Choroid plexus epithelial cell (primary cell): ENCODE results near the gene MRPL27.
A peak's percentile ranks its signal among the peaks of the same experiment; 100 is the strongest.
"Not testable (repeated sequence)": the region's sequence is repeated elsewhere in the genome, so short reads cannot be mapped to it uniquely, and the experiment has no call there.

ENCODE experiments used
- DNase-seq: peaks from one replicate; pipeline ENCODE4 v3.0.0-alpha.2; 2010; ENCODE audit warnings: low read depth
- H3K4me3 ChIP-seq: 2 replicates; pipeline ENCODE4 v1.5.1; 2011; ENCODE audit warnings: low read depth, mild to moderate bottlenecking, control low read depth, low read length, moderate library complexity
- TF ChIP-seq, protein P1 (sequence below): conservative IDR thresholded peaks from 2 replicates; pipeline ENCODE4 v1.5.1; 2011; ENCODE audit warnings: low read depth, mild to moderate bottlenecking, control low read depth, inconsistent platforms, low read length, moderate library complexity

The MRPL27 gene

DNA sequence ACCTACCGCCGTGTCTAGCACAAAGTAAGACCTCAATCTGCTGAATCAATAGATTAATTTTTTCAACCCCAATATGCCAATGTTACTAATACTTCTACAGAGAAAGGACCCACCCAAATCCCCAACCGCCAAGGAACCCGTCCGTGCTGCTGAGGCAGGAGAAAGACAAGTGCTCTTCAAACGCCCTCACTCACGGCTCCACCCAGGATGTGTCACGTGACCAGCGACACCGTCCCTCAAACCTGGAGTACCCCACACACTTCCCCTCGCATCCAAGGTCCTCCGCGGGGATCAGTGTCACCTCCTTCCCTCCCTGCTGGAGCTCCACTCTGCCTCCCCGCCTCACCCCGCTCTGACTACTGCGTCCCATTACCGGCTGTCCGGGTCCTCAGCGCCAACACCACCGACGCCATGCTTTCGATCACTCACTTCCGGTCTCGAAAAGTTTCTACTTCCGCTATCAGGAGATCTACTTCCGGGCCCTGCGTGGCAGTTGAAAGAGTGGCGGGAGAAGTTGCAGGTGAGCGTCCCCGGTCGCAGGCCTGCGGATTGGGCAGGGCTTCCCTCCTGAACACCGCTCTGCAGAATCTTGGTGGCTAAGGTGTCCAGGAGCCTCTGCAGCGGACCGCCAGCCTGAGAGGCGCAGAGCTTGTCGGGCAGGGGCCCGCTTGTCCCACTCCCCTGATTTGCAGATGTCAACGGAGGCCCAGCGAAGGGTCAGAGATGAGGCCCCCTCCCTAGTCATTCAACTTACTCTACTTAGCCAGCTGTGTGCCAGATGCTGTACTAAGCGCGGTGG is at the start of gene MRPL27, which contains the start of gene EME1:
Gene MRPL27 (minus strand): TSS at position 427 of the 799 bp plus-strand sequence. CDS start 14 bp downstream, at position 413.
Gene EME1 (plus strand): TSS at position 472 of the 799 bp plus-strand sequence. CDS start 1,980 bp downstream, outside the sequence.
- DNase-seq, result peak; percentile 86
- TF ChIP-seq, protein P1, sequence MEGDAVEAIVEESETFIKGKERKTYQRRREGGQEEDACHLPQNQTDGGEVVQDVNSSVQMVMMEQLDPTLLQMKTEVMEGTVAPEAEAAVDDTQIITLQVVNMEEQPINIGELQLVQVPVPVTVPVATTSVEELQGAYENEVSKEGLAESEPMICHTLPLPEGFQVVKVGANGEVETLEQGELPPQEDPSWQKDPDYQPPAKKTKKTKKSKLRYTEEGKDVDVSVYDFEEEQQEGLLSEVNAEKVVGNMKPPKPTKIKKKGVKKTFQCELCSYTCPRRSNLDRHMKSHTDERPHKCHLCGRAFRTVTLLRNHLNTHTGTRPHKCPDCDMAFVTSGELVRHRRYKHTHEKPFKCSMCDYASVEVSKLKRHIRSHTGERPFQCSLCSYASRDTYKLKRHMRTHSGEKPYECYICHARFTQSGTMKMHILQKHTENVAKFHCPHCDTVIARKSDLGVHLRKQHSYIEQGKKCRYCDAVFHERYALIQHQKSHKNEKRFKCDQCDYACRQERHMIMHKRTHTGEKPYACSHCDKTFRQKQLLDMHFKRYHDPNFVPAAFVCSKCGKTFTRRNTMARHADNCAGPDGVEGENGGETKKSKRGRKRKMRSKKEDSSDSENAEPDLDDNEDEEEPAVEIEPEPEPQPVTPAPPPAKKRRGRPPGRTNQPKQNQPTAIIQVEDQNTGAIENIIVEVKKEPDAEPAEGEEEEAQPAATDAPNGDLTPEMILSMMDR, result no peak
- peak within 1 kb of the TSS; percentile 100 for H3K4me3 ChIP-seq

DNA sequence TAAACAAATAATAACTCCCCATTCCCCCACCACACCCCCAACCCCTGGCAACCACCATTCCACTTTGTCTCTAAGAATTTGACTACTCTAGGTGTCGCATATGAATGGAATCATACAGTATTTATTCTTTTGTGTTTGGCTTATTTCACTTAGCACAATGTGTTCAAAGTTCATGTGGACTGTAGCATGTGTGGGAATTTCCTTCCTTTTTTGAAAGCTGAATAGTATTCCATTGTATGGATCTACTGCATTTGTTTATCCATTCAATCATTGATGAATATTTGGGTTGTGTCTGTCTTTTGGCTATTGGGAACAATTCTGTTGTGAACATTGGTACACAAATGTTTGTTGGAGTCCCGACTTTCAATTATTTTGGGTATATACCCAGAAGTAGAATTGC is 49.8 kb upstream of the MRPL27 start:
- H3K4me3 ChIP-seq, result no peak overlapping the region
- TF ChIP-seq, protein P1, result no peak

DNA sequence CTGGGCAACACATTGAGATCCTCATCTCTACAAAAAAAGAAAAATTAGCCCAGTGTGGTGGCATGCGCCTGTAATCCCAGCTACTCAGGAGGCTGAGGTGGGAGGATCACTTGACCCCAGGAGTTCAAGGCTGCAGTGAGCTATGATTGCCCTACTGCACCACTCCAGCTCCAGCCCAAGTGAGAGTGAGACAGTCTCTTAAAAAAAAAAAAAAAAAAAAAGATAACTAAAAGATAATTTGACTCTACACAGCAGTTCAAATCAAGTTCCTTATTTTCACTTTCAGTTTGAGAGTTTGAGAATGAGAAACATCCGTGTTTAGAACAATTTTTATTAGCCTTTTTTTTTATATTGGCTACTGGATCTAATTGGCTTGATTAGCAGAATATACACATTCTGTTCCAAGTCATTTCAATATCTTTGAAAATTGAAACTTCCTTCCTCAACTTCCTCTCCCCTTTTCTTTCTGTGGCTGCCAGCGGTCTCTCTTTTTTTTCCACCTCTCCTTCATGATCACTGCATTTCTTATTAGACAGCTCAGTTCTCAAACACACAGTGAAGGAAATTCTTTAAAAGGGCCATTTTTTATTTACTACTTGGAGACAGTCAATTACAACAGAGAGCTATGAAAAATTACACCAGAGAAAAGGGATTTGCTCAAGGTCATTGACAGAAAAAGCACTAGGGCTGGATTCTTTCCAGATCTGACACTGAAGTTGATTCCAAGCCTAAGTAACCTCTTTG is 48.5 kb upstream of the MRPL27 start:
- TF ChIP-seq, protein P1, result no peak
- H3K4me3 ChIP-seq, result peak overlapping the region; percentile 36
- DNase-seq, result peak; percentile 60

More for the DNA sequence above, 49.8 kb upstream of the MRPL27 start:
- DNase-seq, result no peak

DNA sequence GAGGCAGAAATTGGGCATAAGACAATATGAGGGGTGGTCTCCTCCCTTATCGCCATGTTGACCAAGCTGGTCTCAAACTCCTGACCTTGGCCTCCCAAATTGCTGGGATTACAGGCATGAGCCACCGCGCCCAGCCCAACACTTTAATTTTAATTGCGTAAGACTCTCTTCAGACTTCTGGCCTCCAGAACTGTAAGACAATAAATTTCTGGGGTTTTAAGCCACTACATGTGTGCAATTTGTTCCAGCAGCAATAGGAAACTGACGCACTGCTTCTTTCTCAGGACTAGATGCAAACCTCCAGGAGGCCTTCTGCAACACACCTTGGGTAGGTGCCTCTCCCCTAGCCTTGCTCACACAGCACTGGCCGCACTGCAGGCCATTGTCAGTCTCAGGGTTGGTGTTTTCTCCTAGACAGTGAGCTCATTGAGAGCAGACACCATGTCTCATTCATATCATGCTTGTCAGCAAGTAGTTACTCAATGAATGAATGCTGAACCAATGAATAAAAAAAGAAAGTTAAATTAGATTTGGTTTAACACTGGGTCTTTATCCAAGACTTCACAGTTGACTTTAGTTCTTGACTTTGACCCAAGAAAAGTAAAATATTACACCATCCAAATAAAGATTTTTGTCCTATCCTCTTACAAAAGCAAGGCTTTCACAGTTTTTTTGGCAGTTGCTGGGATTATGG is 47.6 kb upstream of the MRPL27 start:
- peak; percentile 22 for DNase-seq
- TF ChIP-seq, protein P1, result no peak
- H3K4me3 ChIP-seq, result no peak overlapping the region

DNA sequence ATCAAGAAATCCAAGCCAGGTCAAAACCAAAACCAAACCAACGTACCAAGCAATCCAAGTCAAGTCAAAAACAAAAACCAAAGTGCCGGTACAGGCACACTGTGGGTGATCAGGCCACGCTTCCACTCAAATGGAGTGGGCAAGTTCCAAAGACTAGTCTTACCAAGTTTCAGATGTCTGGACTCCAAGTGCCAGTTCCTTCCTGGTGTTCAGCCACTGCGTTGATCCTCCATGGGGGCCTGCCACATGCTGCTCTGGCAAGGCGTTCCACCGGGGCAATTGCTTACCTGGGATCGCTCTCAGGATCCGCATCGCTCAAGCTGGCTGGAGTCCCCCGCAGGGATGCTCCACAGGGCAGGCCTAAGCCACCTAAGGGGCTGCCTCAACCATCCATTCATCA is 46.6 kb upstream of the MRPL27 start:
- not testable (repeated sequence) for H3K4me3 ChIP-seq, DNase-seq

DNA sequence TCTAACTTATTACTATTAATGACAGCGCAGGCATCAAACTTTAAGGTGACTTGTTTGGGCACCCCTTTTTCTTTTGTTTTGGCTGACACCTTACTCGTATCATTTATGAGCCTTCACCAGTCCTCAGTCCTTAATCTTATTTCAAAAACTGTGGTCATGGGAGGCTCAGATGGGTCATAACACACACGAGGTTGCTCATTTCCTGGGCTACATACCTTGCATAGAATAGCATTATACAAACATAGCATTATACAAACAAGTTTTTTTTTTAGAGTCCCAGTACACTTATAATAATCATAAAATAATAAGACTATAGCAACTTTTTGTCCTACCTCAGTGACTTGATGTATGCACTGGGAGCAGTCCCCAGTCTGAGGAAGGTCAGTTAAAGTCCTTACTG is 41.8 kb upstream of the MRPL27 start:
- peak; percentile 46 for DNase-seq
- H3K4me3 ChIP-seq, result no peak overlapping the region
- TF ChIP-seq, protein P1, result no peak

DNA sequence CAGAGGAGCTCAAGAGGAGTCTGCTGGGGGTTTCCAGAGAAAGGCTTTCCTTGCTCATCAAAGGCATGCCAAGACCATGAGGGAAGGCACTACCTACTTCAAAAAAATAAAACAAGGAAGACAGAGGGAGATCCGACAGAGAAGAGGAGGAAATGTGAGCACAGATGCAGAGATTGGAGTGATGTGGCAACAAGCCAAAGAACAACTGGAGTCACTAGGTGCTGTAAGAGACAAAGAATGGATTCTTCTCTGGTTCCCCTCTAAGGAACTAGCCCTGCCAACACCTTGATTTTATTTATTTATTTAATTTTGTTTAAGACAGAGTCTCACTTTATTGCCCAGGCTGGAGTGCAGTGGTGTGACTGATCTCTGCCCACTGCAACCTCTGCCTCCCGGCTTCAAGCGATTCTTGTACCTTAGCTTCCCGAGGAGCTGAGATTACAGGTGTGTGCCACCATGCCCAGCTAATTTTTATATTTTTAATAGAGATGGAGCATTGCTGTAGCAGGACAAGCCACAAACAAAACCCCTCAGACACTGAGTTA is 39.3 kb upstream of the MRPL27 start:
- TF ChIP-seq, protein P1, result no peak
- no peak for DNase-seq

More for the DNA sequence above, 39.3 kb upstream of the MRPL27 start:
- H3K4me3 ChIP-seq, result no peak overlapping the region
